Lung (tissue), 12 donors: Measurements from ENCODE around the gene FGF2. TPM values are rescaled to one million over a fixed set of nuclear protein-coding genes. Genes with fewer than 3 reads are reported as not detected.

ENCODE experiments used
- ATAC-seq: fragments of 200-7000 bp; cut with Tn5 transposase; one replicate; pipeline ENCODE4 v1.9.1; 2020; ENCODE audit warnings: moderate number of reproducible peaks; ENCODE audit not compliant: insufficient read depth, low FRiP score
- DNase-seq, 3 donors: peaks; one replicate each; pipeline ENCODE4 v3.0.0-alpha.2; 2013 to 2017
- H3K27ac ChIP-seq, 2 donors: one replicate each; pipeline ENCODE4 v1.5.1; 2013; ENCODE audit warnings: mild to moderate bottlenecking in 2 of 2, moderate library complexity in 2 of 2, control low read depth in 1 of 2, inconsistent platforms in 1 of 2, low read depth in 1 of 2, low read length in 1 of 2
- H3K27me3 ChIP-seq, 3 donors: one replicate each; pipeline ENCODE4 v1.5.1; 2013; ENCODE audit warnings: low read length in 2 of 3; ENCODE audit not compliant: control insufficient read depth in 3 of 3, insufficient read depth in 3 of 3
- H3K36me3 ChIP-seq, 4 donors: one replicate each; pipeline ENCODE4 v1.5.1; 2013; ENCODE audit warnings: low read length in 4 of 4, mild to moderate bottlenecking in 1 of 4, moderate library complexity in 1 of 4; ENCODE audit not compliant: control insufficient read depth in 4 of 4, insufficient read depth in 4 of 4
- H3K4me1 ChIP-seq, 5 donors: one replicate each; pipeline ENCODE4 v1.5.1; 2013; ENCODE audit warnings: low read length in 5 of 5, mild to moderate bottlenecking in 2 of 5, moderate library complexity in 1 of 5; ENCODE audit not compliant: control insufficient read depth in 5 of 5, insufficient read depth in 5 of 5
- H3K4me3 ChIP-seq: one replicate; pipeline ENCODE4 v1.5.1; 2013; ENCODE audit warnings: mild to moderate bottlenecking, control low read depth, moderate library complexity
- H3K9ac ChIP-seq, 2 donors: one replicate each; pipeline ENCODE4 v1.5.1; 2013; ENCODE audit warnings: low read length in 2 of 2, control low read depth in 1 of 2; ENCODE audit not compliant: insufficient read depth in 1 of 2
- H3K9me3 ChIP-seq, 4 donors: one replicate each; pipeline ENCODE4 v1.5.1; 2013; ENCODE audit warnings: low read length in 3 of 4, mild to moderate bottlenecking in 1 of 4, moderate library complexity in 1 of 4; ENCODE audit not compliant: control insufficient read depth in 4 of 4, insufficient read depth in 3 of 4
- CTCF ChIP-seq: IDR thresholded peaks from 2 replicates; pipeline ENCODE4 v1.5.1; 2012; ENCODE audit warnings: mild to moderate bottlenecking; ENCODE audit errors: control extremely low read depth, extremely low read depth
- WGBS, 2 donors: extraction: QIAGEN DNeasy Blood & Tissue Kit; methylation state at CpG; one replicate each; pipeline ENCODE4 v1.1.7; 2013; 5-methylcytosine and 5-hydroxymethylcytosine counted together
- polyA plus RNA-seq, 2 donors: library from polyadenylated mRNA; stranded (reverse); fragments of 200-250 nt; gene quantifications; one replicate each; pipeline ENCODE4 v1.2.1, GENCODE V29; 2013
- total RNA-seq, 2 donors: library from RNA; depleted of rRNA in 1 of 2; stranded (reverse); fragments of >200 nt in 1 of 2; gene quantifications; one replicate each; pipeline ENCODE4 v1.2.1, GENCODE V29; 2014 to 2021
- donor health status: control.
- donor health status: control.
- donor health status: Bipolar disorder and iron deficiency.
- donor health status: healthy.
- donor health status: DM: yes; HTN: yes; CAD: no.

Gene FGF2
- total and polyA plus RNA-seq, 4 donors = 2.4 to 11.6 (median 6.2) TPM

GRCh38 chr4:122798101-122798500 lies 28.5 kb upstream of the FGF2 start:
- Histone ChIP-seq H3K36me3 (no peaks in the 10 kb centered on the region), H3K27ac (peak overlapping the region in 1 of 2 donors; percentile 69), H3K4me3 (no peak overlapping the region), H3K9me3 (no peaks in the 10 kb centered on the region), H3K9ac (peak overlapping the region in 1 of 2 donors; percentile 8), H3K4me1 (peaks cover 0 to 4% (median 0%) of the 10 kb centered on the region in 5 donors), H3K27me3 (no peaks in the 10 kb centered on the region)
- 52 to 68% methylated on average over 5 of the region's 5 CpGs for WGBS, 2 donors
- ATAC-seq (peak; percentile 34), DNase-seq (peak; percentile 71 to 86 (median 77))
- TF ChIP-seq CTCF = no peak

DNA sequence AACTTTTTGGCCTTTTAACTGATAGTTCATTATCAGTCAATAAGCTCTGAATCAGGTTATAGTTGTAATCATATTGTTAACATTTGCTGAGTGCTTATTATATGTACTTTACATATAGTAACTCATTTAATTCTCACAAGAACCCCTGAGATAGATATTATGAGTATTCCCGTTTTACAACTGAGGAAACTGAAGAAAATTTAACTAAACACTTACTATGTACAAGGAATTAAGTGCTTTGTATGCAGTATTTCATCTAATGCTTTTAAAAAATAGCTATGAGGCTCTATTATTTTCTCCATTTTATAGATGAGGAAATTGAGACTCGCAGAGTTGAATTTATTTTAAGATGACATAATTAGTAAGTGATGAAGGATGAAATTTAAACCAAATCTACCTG lies 27.7 kb upstream of the FGF2 start:
- peaks cover 0 to 4% (median 0%) of the 10 kb centered on the region in 5 donors for H3K4me1 ChIP-seq
- H3K9ac ChIP-seq = no peak overlapping the region
- no peak for ATAC-seq

GRCh38 chr4:122803788-122804208 lies 22.8 kb upstream of the FGF2 start:
- no peak for TF ChIP-seq CTCF
- no peak overlapping the region for H3K9ac ChIP-seq
- DNase-seq (no peak), ATAC-seq (no peak)
- no peaks in the 10 kb centered on the region for H3K27me3 ChIP-seq
- H3K4me1 ChIP-seq = peaks cover 0 to 1% (median 0%) of the 10 kb centered on the region in 5 donors
- H3K9me3 ChIP-seq = no peaks in the 10 kb centered on the region
- no peaks in the 10 kb centered on the region for H3K36me3 ChIP-seq
- 72 to 78% methylated on average over 4 of the region's 4 CpGs for WGBS, 2 donors
- H3K4me3 ChIP-seq = no peak overlapping the region
- no peak overlapping the region for H3K27ac ChIP-seq

More for the DNA sequence above, 27.7 kb upstream of the FGF2 start:
- H3K9me3 ChIP-seq = no peaks in the 10 kb centered on the region
- H3K4me3 ChIP-seq = no peak overlapping the region
- no peaks in the 10 kb centered on the region for H3K27me3 ChIP-seq
- WGBS, 2 donors = 91 to 95% methylated on average over 2 of the region's 2 CpGs
- no peak for DNase-seq
- H3K36me3 ChIP-seq = no peaks in the 10 kb centered on the region
- no peak overlapping the region for H3K27ac ChIP-seq
- TF ChIP-seq CTCF = no peak

DNA sequence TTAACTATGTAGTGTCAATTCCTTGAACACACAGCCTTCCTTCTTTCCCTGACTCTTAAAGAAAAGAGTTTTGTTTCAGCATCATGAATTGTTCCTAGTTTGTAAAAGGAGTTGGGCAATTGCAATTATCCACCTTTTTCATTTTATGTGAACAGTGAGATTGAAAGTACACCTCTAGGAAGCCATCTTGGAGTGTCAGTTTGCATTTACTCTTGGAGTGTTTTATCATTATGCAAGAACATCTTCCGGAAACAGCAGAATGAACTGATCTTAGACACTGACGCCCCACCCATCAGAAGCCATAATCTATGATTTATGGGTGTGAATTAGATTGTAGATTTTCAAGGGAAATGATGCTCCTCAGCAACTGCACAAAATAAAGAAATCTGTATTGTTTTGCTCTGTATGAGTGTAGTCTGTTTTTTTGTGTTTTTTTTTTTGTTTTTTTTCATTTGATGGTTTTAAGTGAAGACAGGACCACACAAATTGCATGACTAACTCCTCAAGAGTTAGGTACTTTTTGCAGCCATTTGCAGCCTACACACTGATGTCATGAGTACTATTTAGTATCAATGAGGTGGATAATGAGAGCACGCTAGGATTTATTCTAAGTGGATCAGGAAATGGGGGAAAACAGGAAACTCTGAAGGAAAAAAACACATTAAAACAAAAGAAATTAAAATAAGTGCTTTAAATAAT lies 19.5 kb upstream of the FGF2 start:
- Histone ChIP-seq H3K9ac (no peak overlapping the region), H3K4me1 (peaks cover 0 to 4% (median 0%) of the 10 kb centered on the region in 5 donors), H3K9me3 (no peaks in the 10 kb centered on the region), H3K27me3 (no peaks in the 10 kb centered on the region), H3K36me3 (no peaks in the 10 kb centered on the region), H3K4me3 (no peak overlapping the region), H3K27ac (no peak overlapping the region)
- DNase-seq (no peak), ATAC-seq (no peak)
- TF ChIP-seq CTCF = no peak
- 85 to 87% methylated on average over 3 of the region's 3 CpGs for WGBS, 2 donors
